ENCODE data around the gene TEDC1. TPM values are rescaled to one million over a fixed set of nuclear protein-coding genes. Genes with fewer than 3 reads are reported as not detected.

TEDC1 gene
- 16.9 to 52.9 TPM (median 47.2 TPM) in 5 replicates for total RNA-seq (2022; extraction: Qiagen RNA extraction; ENCODE audit: low read depth)

GRCh38 chr14:105490572-105491365, at the start of gene TEDC1:
TSS of gene TEDC1 (plus strand) at chr14:105491246. CDS start at chr14:105491376, 130 bp downstream.

GRCh38 chr14:105474483-105475268, 16.4 kb upstream of the TEDC1 start, which contains the start of gene CRIP2:
TSS of gene CRIP2 (plus strand) at chr14:105474821. CDS start at chr14:105474863, 42 bp downstream.

GRCh38 chr14:105486163-105486973, 4.7 kb upstream of the TEDC1 start, which contains the start of gene CRIP1:
TSS of gene CRIP1 (plus strand) at chr14:105486886. CDS start at chr14:105487260, 374 bp downstream.

GRCh38 chr14:105525861-105526775, 35.1 kb downstream of the TEDC1 start, which contains the start of gene TMEM121:
TSS of gene TMEM121 (plus strand) at chr14:105526583. CDS start at chr14:105528835, 2,252 bp downstream.

Other genes starting within 250 kb of the TEDC1 start
- 24.6 to 44.9 TPM (median 43.5 TPM) in 5 replicates for gene BTBD6, start 242.7 kb upstream of the TEDC1 start, total RNA-seq (2022; extraction: Qiagen RNA extraction; ENCODE audit: low read depth)
- gene BRF1, start 190.2 kb upstream of the TEDC1 start, total RNA-seq (2022; extraction: Qiagen RNA extraction; ENCODE audit: low read depth), result 25.4 to 31.1 TPM (median 30.3 TPM) in 5 replicates
- 13.2 to 32.2 TPM (median 27.2 TPM) in 5 replicates for gene PACS2, start 176.5 kb upstream of the TEDC1 start, total RNA-seq (2022; extraction: Qiagen RNA extraction; ENCODE audit: low read depth)
- 0.09 to 0.41 TPM (median 0.28 TPM) in 4 of 5 replicates, not detected in the other for gene TEX22, start 92.7 kb upstream of the TEDC1 start, total RNA-seq (2022; extraction: Qiagen RNA extraction; ENCODE audit: low read depth)
- gene MTA1, start 71.4 kb upstream of the TEDC1 start, total RNA-seq (2022; extraction: Qiagen RNA extraction; ENCODE audit: low read depth), result 46.8 to 93.0 TPM (median 83.4 TPM) in 5 replicates
- 88.9 to 214 TPM (median 186 TPM) in 5 replicates for gene CRIP2, start 16.4 kb upstream of the TEDC1 start, total RNA-seq (2022; extraction: Qiagen RNA extraction; ENCODE audit: low read depth)
- gene CRIP1, start 4.4 kb upstream of the TEDC1 start, total RNA-seq (2022; extraction: Qiagen RNA extraction; ENCODE audit: low read depth), result 1,412 to 1,892 TPM (median 1,789 TPM) in 5 replicates
- 2.1 to 11.7 TPM (median 10.8 TPM) in 5 replicates for gene TMEM121, start 35.3 kb downstream of the TEDC1 start, total RNA-seq (2022; extraction: Qiagen RNA extraction; ENCODE audit: low read depth)

Data from A549 treated with ZK216348 at 1 μM for 4 hours (cell line).